NCI-H2081 treated with DMSO at 0.1 percent for 48 hours (cell line): ENCODE measurements around the gene BPI.
"Not testable (repeated sequence)": the region's sequence is repeated elsewhere in the genome, so short reads cannot be mapped to it uniquely, and the experiment has no call there.

Experiments
- DNase-seq: peaks from one replicate; lab custom pipeline; 2025; lab: John Stamatoyannopoulos, UW

BPI gene

GRCh38 chr20:38336726-38337125 is 32.8 kb downstream of the BPI start:
- DNase-seq: no peak

GRCh38 chr20:38337561-38338140 is 33.7 kb downstream of the BPI start:
- no peak for DNase-seq

GRCh38 chr20:38338849-38339520 is 35.0 kb downstream of the BPI start:
- DNase-seq: no peak

- not testable (repeated sequence) for DNase-seq
Measured at GRCh38 chr20:38339521-38339896, 35.6 kb downstream of the BPI start.

- no peak for DNase-seq
Measured at GRCh38 chr20:38339997-38340396, 36.0 kb downstream of the BPI start.

GRCh38 chr20:38340693-38341092 is 36.7 kb downstream of the BPI start:
- no peak for DNase-seq

- no peak for DNase-seq
Measured at GRCh38 chr20:38342216-38342615, 38.3 kb downstream of the BPI start.

- no peak for DNase-seq
Measured at GRCh38 chr20:38342713-38343310, 38.9 kb downstream of the BPI start.

GRCh38 chr20:38343311-38344106 is 39.6 kb downstream of the BPI start:
- DNase-seq: peak; percentile 16

GRCh38 chr20:38344107-38344701 is 40.2 kb downstream of the BPI start:
- DNase-seq: no peak

- no peak for DNase-seq
Measured at GRCh38 chr20:38345643-38346042, 41.7 kb downstream of the BPI start.

- no peak for DNase-seq
Measured at GRCh38 chr20:38346247-38346651, 42.3 kb downstream of the BPI start, which contains the start of gene LBP. TSS of gene LBP (plus strand) at chr20:38346482. CDS start at chr20:38346517, 35 bp downstream.

- DNase-seq: no peak
Measured at GRCh38 chr20:38346741-38347140, 42.8 kb downstream of the BPI start.

GRCh38 chr20:38349856-38350255 is 45.9 kb downstream of the BPI start:
- no peak for DNase-seq

GRCh38 chr20:38350879-38351775 is 47.2 kb downstream of the BPI start:
- DNase-seq: no peak

- no peak for DNase-seq
Measured at GRCh38 chr20:38353316-38353715, 49.4 kb downstream of the BPI start.

- DNase-seq: no peak
Measured at GRCh38 chr20:38354227-38354626, 50.3 kb downstream of the BPI start.

GRCh38 chr20:38355161-38356012 is 51.4 kb downstream of the BPI start:
- DNase-seq: no peak

- no peak for DNase-seq
Measured at GRCh38 chr20:38357653-38358207, 53.8 kb downstream of the BPI start.

GRCh38 chr20:38358556-38358955 is 54.6 kb downstream of the BPI start:
- DNase-seq: no peak
